HEK293 (cell line): Measurements from ENCODE around the gene TBC1D22A.

Source experiments
- HOXA7 ChIP-seq: sonication (generic); formaldehyde crosslinking; IDR thresholded peaks from 2 replicates; pipeline ENCODE4 v1.8.1; 2022; ENCODE audit warnings: missing genetic modification reagents, borderline replicate concordance
- ZBTB11 ChIP-seq: fragments of 450-650 bp; formaldehyde crosslinking; conservative IDR thresholded peaks from 2 replicates; pipeline ENCODE4 v1.5.1; 2016; ENCODE audit warnings: low read depth, missing biosample characterization, missing genetic modification characterization
- ZEB2 ChIP-seq: fragments of 450-650 bp; formaldehyde crosslinking; IDR thresholded peaks from 2 replicates; pipeline ENCODE4 v1.5.1; 2016; ENCODE audit warnings: missing biosample characterization, missing genetic modification characterization
- ZNF140 ChIP-seq: fragments of 450-650 bp; formaldehyde crosslinking; IDR thresholded peaks from 2 replicates; pipeline ENCODE4 v1.5.1; 2016; ENCODE audit warnings: missing biosample characterization, missing genetic modification characterization
- TF ChIP-seq, protein P1 (sequence below): fragments of 450-650 bp; formaldehyde crosslinking; IDR thresholded peaks from 2 replicates; pipeline ENCODE4 v1.5.1; 2016; ENCODE audit warnings: missing biosample characterization, missing genetic modification characterization

DNA sequence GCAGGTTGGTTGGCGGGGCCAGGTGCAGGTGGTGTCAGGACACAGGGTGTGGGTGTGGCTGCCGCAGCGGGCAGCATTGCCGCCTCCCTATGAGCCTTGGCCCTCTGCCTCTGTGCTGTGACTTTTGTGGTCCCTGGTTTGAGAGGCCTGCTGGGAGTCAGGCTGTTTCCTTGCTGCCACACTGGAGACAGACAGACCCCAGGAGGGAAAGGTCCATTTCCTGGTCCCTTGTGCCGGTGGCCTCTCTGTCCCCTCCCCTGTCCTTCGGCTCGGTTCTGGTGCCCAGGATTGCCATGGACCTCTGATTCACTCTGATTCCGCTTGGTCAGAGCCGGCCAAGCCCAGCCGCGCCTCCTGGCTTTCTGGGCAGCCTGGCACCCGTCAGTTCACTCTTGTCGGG lies 196.9 kb downstream of the TBC1D22A start:
- TF ChIP-seq, protein P1, sequence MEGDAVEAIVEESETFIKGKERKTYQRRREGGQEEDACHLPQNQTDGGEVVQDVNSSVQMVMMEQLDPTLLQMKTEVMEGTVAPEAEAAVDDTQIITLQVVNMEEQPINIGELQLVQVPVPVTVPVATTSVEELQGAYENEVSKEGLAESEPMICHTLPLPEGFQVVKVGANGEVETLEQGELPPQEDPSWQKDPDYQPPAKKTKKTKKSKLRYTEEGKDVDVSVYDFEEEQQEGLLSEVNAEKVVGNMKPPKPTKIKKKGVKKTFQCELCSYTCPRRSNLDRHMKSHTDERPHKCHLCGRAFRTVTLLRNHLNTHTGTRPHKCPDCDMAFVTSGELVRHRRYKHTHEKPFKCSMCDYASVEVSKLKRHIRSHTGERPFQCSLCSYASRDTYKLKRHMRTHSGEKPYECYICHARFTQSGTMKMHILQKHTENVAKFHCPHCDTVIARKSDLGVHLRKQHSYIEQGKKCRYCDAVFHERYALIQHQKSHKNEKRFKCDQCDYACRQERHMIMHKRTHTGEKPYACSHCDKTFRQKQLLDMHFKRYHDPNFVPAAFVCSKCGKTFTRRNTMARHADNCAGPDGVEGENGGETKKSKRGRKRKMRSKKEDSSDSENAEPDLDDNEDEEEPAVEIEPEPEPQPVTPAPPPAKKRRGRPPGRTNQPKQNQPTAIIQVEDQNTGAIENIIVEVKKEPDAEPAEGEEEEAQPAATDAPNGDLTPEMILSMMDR, result no peak
- TF ChIP-seq ZBTB11 (no peak), ZNF140 (tag by site-specific recombination) (no peak), ZEB2 (tag by site-specific recombination) (no peak), HOXA7 (no peak)
